GM12873 (cell line): ENCODE measurements around the gene RNF38.

Experiments used
- CTCF ChIP-seq: IDR thresholded peaks from 2 replicates; pipeline ENCODE4 v1.5.1; 2012; ENCODE audit warnings: low read depth, mild to moderate bottlenecking, moderate library complexity, low read length, control low read depth; ENCODE audit not compliant: insufficient read depth; ENCODE audit errors: missing control alignments

The RNF38 gene

GRCh38 chr9:36364577-36364976 is 35.5 kb downstream of the RNF38 start:
- TF ChIP-seq CTCF: no peak

- no peak for TF ChIP-seq CTCF
Measured at GRCh38 chr9:36363448-36363847, 36.6 kb downstream of the RNF38 start.

- no peak for TF ChIP-seq CTCF
Measured at GRCh38 chr9:36358486-36358885, 41.6 kb downstream of the RNF38 start.

GRCh38 chr9:36357639-36358038 is 42.4 kb downstream of the RNF38 start:
- TF ChIP-seq CTCF: no peak

GRCh38 chr9:36346569-36346968 is 53.5 kb downstream of the RNF38 start:
- no peak for TF ChIP-seq CTCF

GRCh38 chr9:36345103-36345846 is 54.8 kb downstream of the RNF38 start:
- no peak for TF ChIP-seq CTCF

GRCh38 chr9:36341936-36342577 is 58.0 kb downstream of the RNF38 start:
- no peak for TF ChIP-seq CTCF
